NOMO-1 (cell line): ENCODE measurements around the gene VPS13D.

ENCODE experiments used
- DNase-seq, 2 experiments: peaks; one replicate each; lab custom pipeline; 2025; ENCODE audit not compliant: unreplicated experiment in 2 of 2; lab: John Stamatoyannopoulos, UW

VPS13D gene

GRCh38 chr1:12229835-12230548 lies at the start of gene VPS13D:
Gene VPS13D, plus strand, starts transcription at chr1:12230030. Its CDS starts 4,237 bp downstream, at chr1:12234267.
- DNase-seq = peak; percentile 71 to 73

GRCh38 chr1:12180315-12180714 lies 49.5 kb upstream of the VPS13D start:
- DNase-seq = peak; percentile 88

DNA sequence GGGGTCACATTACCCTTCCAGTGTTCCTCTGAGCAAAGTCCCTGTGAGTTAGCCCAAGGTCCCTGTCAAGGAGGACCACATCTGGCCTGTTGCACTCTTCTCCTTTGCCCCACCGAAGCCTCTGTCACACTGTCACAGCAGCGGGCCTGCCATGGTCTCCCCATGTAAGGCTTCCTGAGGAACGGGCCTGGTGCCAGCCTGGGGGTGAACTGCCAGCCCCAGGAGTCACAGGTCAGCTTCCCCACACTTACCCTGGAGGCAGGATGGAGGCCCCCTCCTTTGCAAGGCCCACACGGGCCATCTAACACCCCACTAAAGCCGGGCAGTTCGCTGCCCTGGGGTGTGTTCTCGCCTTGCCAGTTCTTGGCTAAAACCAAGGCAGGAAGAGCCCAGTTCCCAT lies 48.9 kb upstream of the VPS13D start:
- no peak for DNase-seq

- DNase-seq = no peak
Measured at GRCh38 chr1:12181568-12181967, 48.3 kb upstream of the VPS13D start.

- no peak for DNase-seq
Measured at GRCh38 chr1:12182410-12182984, 47.3 kb upstream of the VPS13D start.

DNA sequence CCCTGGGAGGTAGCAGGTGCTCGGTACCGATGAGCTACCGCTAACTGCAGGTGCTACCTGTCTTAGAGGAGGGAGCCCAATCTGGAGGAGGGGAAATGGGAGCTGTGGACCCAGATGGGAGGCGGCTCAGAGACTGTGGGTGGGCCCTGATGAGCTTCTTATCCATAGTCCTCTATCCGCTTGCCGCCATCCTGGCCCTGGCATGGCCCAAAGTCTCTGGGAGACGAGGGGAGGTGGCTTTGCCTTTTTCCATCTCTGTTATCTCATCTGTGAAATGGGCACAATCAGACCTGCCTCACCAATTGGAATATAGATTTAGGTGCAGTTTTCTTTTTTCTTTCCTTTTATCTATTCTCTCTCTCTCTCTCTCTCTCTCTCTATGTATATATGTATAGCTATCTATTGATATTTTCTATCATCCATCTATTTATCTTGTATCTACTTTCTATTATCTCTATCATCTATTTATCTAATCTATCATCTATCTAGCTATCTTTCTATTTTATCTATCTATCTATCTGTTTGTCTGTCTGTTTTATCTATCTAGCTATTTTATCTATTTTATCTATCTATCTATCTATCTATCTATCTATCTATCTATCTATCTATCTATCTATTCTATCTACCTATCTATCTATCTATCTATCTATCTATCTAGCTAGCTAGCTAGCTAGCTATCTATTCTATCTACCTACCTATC lies 46.6 kb upstream of the VPS13D start:
- DNase-seq = no peak

- DNase-seq = peak; percentile 90 to 96
Measured at GRCh38 chr1:12184008-12184681, 45.7 kb upstream of the VPS13D start.

DNA sequence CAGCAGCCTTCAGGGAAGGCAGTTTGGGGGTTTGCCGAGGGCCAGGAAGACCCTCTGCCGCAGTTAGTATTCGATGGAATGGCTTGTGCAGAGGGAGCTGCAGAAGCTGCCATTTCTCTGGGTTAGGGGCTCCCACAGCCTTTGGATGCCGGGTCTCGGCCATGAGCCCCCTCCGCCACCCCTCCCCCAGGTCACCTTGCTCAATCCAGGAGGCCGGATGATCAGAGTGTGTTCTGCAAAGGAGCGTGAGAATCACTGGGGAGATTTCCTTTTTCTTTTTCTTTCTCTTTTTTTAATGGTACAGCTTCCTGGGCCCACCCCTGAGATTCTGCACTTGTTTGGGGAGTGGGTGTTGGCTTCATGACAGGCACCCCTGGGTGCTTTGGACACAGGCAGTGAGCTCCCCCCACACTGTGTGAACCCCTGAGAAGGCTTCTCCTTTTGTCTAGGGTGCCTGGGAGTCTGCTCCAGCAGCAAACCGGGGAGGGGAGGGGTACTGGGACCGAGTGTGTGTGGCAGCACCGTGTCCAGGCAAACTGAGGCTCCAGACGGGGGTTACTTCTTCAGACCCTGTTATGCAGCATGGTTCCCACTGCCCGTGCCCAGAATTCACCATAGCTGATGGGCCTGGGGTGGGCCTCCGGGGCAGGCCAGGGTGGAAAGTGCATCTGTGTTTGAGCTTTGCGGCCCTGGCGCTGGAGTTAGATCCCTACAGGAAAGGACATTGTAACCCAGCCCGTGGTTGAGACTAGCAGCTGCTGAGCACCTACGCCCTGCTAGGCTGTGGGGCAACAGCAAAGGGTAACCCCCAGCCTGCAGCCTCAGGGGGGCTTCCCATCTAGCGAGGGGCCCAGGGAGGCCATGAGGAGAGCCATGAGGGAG lies 44.6 kb upstream of the VPS13D start:
- DNase-seq = peak; percentile 21 to 25

- no peak for DNase-seq
Measured at GRCh38 chr1:12185918-12186678, 43.7 kb upstream of the VPS13D start.

GRCh38 chr1:12186679-12186985 lies 43.2 kb upstream of the VPS13D start:
- DNase-seq = no peak

DNA sequence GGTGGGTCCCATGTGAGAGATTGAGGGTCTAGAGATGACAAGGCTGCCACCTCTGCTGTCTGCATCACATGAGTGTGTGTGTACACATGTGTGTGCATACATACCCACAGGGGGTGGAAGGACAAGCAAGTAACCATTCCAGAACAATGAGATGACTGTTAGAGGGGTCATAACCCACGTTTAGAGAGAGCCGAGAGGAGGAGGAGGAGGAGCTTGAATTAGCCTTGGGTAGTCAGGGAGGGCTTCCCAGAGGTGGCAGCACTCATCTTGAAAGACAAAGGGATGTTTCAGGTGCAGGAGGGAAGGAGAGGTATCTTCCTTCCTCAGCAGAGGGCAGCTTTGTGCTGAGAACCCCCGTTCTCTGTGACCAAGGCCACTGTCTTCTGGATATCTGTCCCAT lies 41.7 kb upstream of the VPS13D start:
- DNase-seq = no peak

DNA sequence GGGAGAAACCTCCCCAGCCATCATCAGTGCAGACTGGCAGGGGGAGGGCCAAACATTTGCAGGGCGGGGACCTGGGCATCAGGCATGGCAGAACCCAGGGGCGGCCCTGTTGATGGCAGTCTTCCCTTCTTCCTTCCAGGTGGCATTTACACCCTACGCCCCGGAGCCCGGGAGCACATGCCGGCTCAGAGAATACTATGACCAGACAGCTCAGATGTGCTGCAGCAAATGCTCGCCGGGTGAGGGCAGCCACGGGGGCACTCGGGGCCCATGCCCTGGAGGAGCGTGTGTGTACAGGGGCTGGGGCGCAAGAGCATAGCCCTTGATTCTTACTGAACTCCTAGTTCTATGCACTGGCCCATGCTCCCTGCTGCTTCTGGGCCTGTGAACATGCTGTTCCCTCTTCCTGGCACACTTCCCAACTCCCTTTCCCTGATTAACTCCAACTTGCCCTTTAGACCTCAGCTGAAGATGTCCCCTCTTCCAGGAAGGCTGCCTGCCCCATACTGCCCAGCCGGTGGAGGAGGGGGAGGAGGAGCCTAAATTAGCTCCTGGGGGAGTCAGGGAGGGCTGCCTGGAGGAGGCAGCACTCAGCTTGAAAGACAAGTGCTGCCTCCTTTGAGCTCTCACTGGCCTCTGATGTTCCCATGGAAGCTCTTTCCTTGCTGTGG lies 41.0 kb upstream of the VPS13D start:
- DNase-seq = no peak

DNA sequence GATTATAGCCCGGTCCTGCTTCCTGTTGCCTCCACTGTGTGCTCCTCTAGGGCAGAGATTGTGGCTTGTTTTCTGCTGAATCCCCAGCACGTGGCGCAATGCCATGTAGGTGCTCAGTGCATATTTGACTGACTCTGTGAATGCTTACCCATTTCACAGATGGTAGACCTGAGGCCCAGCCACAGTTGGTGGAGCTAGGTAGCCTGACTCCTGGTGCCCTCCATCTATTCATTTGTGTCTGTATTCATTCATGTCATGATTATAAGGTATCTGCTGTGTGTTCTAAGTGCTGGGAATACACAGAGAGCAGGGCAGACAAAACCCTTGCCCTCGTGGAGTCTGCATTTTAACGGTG lies 40.5 kb upstream of the VPS13D start:
- DNase-seq = no peak

DNA sequence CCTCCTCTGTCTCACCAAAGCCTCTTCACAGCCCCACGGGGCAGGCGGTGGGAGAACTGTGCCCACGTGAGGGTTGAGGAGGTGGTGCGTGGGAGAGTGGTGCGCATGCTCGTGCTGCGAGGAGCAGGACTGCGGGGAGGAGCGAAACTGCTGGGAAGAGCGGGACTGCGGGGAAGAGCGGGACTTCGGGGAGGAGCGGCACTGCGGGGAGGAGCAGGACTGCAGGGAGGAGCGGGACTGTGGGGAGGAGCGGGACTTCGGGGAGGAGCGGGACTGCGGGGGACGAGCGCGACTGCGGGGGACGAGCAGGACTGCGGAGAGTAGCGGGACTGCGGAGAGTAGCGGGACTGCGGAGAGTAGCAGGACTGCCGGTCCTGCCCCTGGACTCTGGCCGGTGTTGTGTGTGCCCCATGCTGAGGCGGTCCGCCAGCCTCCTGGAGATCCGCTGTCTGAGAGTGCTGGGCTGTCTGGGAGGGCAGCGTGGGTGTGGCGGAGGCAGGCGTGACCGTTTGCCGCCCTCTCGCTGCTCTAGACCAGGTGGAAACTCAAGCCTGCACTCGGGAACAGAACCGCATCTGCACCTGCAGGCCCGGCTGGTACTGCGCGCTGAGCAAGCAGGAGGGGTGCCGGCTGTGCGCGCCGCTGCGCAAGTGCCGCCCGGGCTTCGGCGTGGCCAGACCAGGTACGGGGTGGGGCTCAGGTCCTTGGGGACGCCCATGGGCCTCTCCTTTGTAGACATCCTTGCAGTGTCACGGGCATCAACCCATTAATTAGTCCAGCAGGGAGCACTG lies 38.4 kb upstream of the VPS13D start:
- DNase-seq = no peak

DNA sequence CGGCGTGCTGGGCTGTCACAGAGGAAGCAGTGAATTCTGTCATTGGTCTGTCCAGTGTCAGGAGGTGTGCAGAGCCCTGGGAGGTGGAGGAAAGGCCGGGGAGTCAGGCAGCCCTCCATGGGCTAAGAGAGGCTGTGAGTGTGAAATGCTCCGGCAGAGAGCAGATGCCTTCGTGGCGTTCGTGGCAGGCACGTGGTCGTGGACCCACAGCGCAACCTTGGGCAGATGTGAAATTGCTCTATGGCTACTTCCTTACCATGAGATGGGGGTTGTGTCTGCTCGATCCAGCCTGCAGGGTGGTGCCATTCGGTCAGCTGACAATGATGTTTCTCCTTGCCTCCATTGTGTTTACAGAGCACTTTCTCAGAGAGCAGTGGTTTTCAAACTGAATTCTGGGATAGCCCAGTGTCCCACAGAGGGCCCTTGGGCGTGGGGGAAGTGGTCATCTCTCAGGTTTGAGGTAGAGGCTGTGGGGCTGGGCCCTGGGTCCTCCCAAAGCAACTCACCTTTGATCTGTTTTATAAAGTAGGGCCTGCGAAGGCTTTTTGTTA lies 35.1 kb upstream of the VPS13D start:
- no peak for DNase-seq

DNA sequence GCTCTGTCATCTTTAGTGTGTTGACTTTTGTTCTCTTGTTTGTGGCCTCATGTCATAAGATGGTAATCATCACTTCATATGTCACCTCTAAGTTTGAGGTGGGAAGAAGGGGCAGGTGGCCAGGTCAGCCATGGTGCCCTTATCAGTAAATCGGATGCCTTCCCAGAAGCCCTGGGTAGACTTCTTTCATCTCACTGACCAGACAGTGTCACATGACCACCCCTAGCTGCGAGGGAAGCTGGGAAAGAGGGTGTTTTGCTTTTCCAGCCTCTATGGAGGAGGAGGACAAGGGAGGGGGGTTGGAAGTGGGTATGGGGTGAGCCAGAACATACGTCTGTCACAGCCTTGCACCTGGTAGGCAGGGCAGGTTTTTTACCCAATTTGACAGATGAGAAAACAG lies 34.4 kb upstream of the VPS13D start:
- no peak for DNase-seq

- peak; percentile 96 to 98 for DNase-seq
Measured at GRCh38 chr1:12196641-12197482, 33.0 kb upstream of the VPS13D start.

DNA sequence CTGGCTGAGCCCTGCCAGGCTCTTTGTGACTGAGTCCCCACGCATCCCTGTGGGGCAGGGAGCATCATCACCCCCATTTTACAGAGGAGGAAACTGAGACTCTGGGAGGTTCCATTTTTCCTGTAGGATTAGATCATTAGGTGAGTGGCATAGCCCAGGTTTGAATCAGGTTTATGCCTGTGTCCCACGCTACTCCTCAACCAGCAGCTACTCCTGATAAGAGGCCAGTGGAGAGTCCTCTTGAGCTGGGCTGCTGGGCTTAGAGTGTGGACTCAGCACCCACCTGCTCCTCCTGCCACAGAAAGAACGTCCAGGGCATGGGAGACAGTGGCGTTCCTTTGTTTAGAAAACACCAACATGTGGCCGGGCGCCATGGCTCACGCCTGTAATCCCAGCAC lies 32.3 kb upstream of the VPS13D start:
- DNase-seq = no peak
